Spleen (tissue), 7 donors: ENCODE data around the gene HOXD11.

Source experiments
- CTCF ChIP-seq, 11 experiments: fragments of 200-600 bp in 7 of 11; fragments of 450-650 bp in 4 of 11; sonication (generic) in 4 of 11; IDR thresholded peaks in 8 of 11; conservative IDR thresholded peaks in 3 of 11; 1 replicate in 7 of 11; 2 replicates in 4 of 11; pipeline versions ENCODE4 v1.4.0 to v1.8.0; 2016 to 2021; ENCODE audit warnings: antibody characterized with exemption in 11 of 11, inconsistent platforms in 4 of 11, mild to moderate bottlenecking in 1 of 11
- POLR2A ChIP-seq, 3 donors: fragments of 450-650 bp; IDR thresholded peaks; one replicate each; pipeline ENCODE4 v1.5.1; 2017; ENCODE audit warnings: antibody characterized with exemption in 3 of 3, mild to moderate bottlenecking in 1 of 3
- donor health status: DM: no; HTN: no; CAD: no; lungs with moderate emphysema.
- donor health status: DM: no; HTN: no; CAD: no.
- donor health status: DM: no; HTN: no; CAD: no.

DNA sequence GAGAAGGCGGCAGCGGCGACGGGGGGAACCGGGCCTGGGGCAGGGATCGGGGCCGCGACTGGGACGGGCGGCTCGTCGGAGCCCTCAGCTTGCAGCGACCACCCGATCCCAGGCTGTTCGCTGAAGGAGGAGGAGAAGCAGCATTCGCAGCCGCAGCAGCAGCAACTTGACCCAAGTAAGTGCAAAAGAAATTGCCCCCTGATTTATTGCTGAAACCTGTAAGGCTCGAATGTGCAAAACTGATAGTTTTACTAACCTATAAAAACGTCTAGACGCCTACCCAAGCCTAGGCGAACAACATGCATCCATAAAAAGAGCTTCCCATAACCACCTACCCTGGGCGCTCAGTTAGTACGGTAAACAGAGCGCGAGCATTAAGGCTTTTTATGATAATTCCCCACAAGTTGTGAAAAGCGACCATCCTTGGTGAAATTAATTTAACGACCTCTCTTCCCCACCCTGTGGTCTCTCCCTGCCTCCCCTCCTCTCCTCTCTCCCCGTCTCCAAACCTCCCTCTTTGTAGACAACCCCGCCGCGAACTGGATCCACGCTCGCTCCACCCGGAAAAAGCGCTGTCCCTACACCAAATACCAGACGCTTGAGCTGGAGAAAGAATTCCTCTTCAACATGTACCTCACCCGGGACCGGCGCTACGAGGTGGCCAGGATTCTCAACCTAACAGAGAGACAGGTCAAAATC, 16.5 kb downstream of the HOXD11 start:
- TF ChIP-seq CTCF (IDR thresholded peaks at IDR 0.05 in 8 of 11, conservative IDR thresholded peaks at IDR 0.05 in 3 of 11): no peak
- TF ChIP-seq POLR2A (IDR thresholded peaks at IDR 0.05): no peak
